K562 (cell line): ENCODE measurements around the gene ATRAID. TPM values are rescaled to one million over a fixed set of nuclear protein-coding genes. Genes with fewer than 3 reads are reported as not detected.

Experiments
- ARID2 ChIP-seq: fragments of 450-650 bp; IDR thresholded peaks from 2 replicates; pipeline ENCODE4 v1.6.1; 2017; ENCODE audit warnings: antibody characterized with exemption, mild to moderate bottlenecking
- ATF1 ChIP-seq, 2 experiments: fragments of 450-650 bp in 1 of 2; IDR thresholded peaks; 2 replicates each; pipeline ENCODE4 v1.6.1; 2016; ENCODE audit warnings: missing compliant biosample characterization in 1 of 2, missing genetic modification characterization in 1 of 2
- CBX8 ChIP-seq: fragments of 200-600 bp; sonication (generic); IDR thresholded peaks from 2 replicates; pipeline ENCODE4 v1.6.1; 2012; ENCODE audit warnings: borderline replicate concordance, mixed run types, low read depth, mild to moderate bottlenecking, moderate library complexity, mixed read lengths, low read length, control low read depth, inconsistent platforms; ENCODE audit not compliant: poor library complexity, severe bottlenecking; ENCODE audit errors: extremely low read depth
- CHD1 ChIP-seq: fragments of 200-600 bp; sonication (generic); IDR thresholded peaks from one replicate; pipeline ENCODE4 v1.6.1; 2012; ENCODE audit warnings: mild to moderate bottlenecking, moderate library complexity, low read length, inconsistent platforms
- CTBP1 ChIP-seq: fragments of 450-650 bp; IDR thresholded peaks from 2 replicates; pipeline ENCODE4 v1.6.1; 2016; ENCODE audit warnings: borderline replicate concordance
- ELF1 ChIP-seq: fragments of 200-800 bp; sonication (Bioruptor generic); IDR thresholded peaks from 2 replicates; pipeline ENCODE4 v1.6.1; 2016; ENCODE audit warnings: missing genetic modification characterization, missing compliant biosample characterization
- ESRRA ChIP-seq: fragments of 450-650 bp; IDR thresholded peaks from 2 replicates; pipeline ENCODE4 v1.6.1; 2014; ENCODE audit warnings: low read depth, mild to moderate bottlenecking, moderate library complexity, borderline replicate concordance
- GABPB1 ChIP-seq: sonication (generic); formaldehyde crosslinking; IDR thresholded peaks from 2 replicates; pipeline ENCODE4 v1.8.0; 2022; ENCODE audit warnings: mild to moderate bottlenecking, missing genetic modification reagents
- HCFC1 ChIP-seq: IDR thresholded peaks from 2 replicates; pipeline ENCODE4 v1.6.1; 2012; ENCODE audit warnings: low read depth, low read length, improper control_type of control experiment
- JUND ChIP-seq, 2 experiments: IDR thresholded peaks; 2 replicates in 1 of 2; 3 replicates in 1 of 2; pipeline ENCODE4 v1.6.1; 2011; ENCODE audit warnings: borderline replicate concordance in 2 of 2, low read depth in 2 of 2, low read length in 2 of 2, improper control_type of control experiment in 1 of 2, missing biosample characterization in 1 of 2, missing genetic modification characterization in 1 of 2, missing genetic modification reagents in 1 of 2
- NR2C1 ChIP-seq, 2 experiments: fragments of 450-650 bp; IDR thresholded peaks; 2 replicates each; pipeline ENCODE4 v1.6.1; 2017; ENCODE audit warnings: mild to moderate bottlenecking in 2 of 2, antibody characterized with exemption in 1 of 2, inconsistent platforms in 1 of 2, missing compliant biosample characterization in 1 of 2, missing genetic modification characterization in 1 of 2
- POLR2G ChIP-seq: fragments of 200-400 bp; formaldehyde crosslinking; IDR thresholded peaks from 2 replicates; pipeline ENCODE4 v1.6.1; 2017; ENCODE audit warnings: low read depth, mild to moderate bottlenecking, antibody characterized with exemption, low read length, moderate library complexity
- SMC3 ChIP-seq: conservative IDR thresholded peaks from 2 replicates; pipeline ENCODE4 v1.6.1; 2011; ENCODE audit warnings: low read depth, low read length, improper control_type of control experiment; ENCODE audit not compliant: insufficient read depth
- SRF ChIP-seq, 2 experiments: fragments of 250-450, 450-650 bp in 1 of 2; sonication (Bioruptor Pico) in 1 of 2; sonication (generic) in 1 of 2; formaldehyde crosslinking; IDR thresholded peaks; 2 replicates each; pipeline versions ENCODE4 v1.5.0 to v1.5.1; 2020 to 2022; ENCODE audit warnings: mild to moderate bottlenecking in 1 of 2, missing genetic modification reagents in 1 of 2
- TCF3 ChIP-seq: sonication (generic); formaldehyde crosslinking; IDR thresholded peaks from 2 replicates; pipeline ENCODE4 v1.4.0; 2020; ENCODE audit warnings: mild to moderate bottlenecking, missing genetic modification reagents
- ZBTB7A ChIP-seq: IDR thresholded peaks from 2 replicates; pipeline ENCODE4 v1.6.1; 2011; ENCODE audit warnings: low read depth, mild to moderate bottlenecking, low read length, moderate library complexity, borderline replicate concordance; ENCODE audit not compliant: control insufficient read depth
- ZNF398 ChIP-seq: fragments of 250-450 bp; sonication (Bioruptor Pico); IDR thresholded peaks from 2 replicates; pipeline ENCODE4 v1.8.0; 2021; ENCODE audit warnings: moderate library complexity, mild to moderate bottlenecking, inconsistent platforms
- ZNF707 ChIP-seq: fragments of 250-450 bp; sonication (Bioruptor Pico); conservative IDR thresholded peaks from 2 replicates; pipeline ENCODE4 v1.8.0; 2022; ENCODE audit warnings: inconsistent platforms, mild to moderate bottlenecking, moderate library complexity
- polyA plus RNA-seq, 8 experiments: library from polyadenylated mRNA; depleted of rRNA in 4 of 8; stranded (reverse) in 5 of 8; unstranded in 3 of 8; fragments of >200 nt; fragmentation: Nextera tagmentation in 2 of 8; fragmentation: Illumina TruSeq in 1 of 8; extraction: Ambion mirVana in 2 of 8; extraction: Trizol in 1 of 8; gene quantifications; 2 replicates each; pipeline versions ENCODE4 v1.2.1 to v1.2.3, GENCODE V29; 2011 to 2014; ENCODE audit warnings: inconsistent platforms in 1 of 8, missing spikeins in 1 of 8
- total RNA-seq, 7 experiments: library from RNA; depleted of rRNA in 6 of 7; stranded (reverse); fragments of >200 nt in 6 of 7; fragmentation: Illumina TruSeq in 2 of 7; extraction: Trizol in 2 of 7; gene quantifications; 2 replicates each; pipeline versions ENCODE4 v1.2.1 to v1.2.3, GENCODE V29; 2011 to 2021; ENCODE audit warnings: low replicate concordance in 1 of 7
- TF ChIP-seq, protein P1 (sequence below): fragments of 200-800 bp; sonication (Bioruptor generic); IDR thresholded peaks from 2 replicates; pipeline ENCODE4 v1.6.1; 2017; ENCODE audit warnings: missing genetic modification characterization, missing compliant biosample characterization

Gene ATRAID
- total and polyA plus RNA-seq, 9 of the 15 experiments (the other 6 are each of a cell fraction or from before 2014, with no cell fraction given), result 70.2 to 187 (median 108) TPM

DNA sequence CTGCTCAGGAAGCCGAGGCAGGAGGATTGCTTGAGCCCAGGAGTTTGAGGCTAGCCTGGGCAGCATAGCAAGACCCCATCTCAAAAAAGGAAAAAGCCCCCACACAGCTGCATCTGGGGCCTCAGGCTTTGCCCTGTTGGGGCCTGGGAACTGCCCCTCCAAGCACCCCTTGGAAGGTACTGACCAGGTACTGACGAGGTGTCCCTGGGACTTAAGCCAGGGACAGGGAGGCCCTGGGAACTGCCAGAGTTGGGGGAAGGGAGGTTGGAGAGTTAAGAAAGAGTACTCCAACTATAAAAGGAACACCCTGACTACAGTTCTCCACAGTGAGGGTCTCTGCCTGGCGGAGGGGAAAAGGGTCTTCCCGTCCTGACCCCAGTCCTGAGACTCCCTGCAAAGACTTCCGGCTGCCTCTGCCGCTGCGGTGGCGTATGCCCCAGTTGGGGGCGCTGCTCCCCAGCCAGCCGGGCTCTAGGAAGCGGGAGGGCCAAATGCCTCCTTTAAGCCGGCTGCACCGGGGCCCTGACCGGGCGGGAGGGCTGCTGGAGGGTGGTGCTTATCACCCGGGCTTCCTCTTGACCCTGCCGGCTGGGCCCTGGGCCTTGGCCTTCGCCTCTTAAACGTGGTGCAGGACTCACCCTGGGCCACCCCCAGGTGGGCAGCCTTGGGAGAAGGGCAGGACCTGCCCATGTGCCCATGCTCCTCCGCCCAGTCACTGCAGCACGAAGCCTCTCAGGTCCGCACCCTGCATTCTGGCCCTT lies 38.2 kb downstream of the ATRAID start (continued):
- no peak for TF ChIP-seq ZNF398 (CRISPR knock-in tag)
- no peak for TF ChIP-seq CBX8
- TF ChIP-seq ESRRA, result peak; percentile 67; the same call in 1 of the 2 replicates
- 0 out of 2 replicates have a peak, but pooled peaks have one; percentile 23 for TF ChIP-seq TCF3 (CRISPR knock-in tag)
- TF ChIP-seq NR2C1 (IDR thresholded peaks at IDR 0.05), result peak; percentile 51; the same call in 1 of the 2 replicates
- TF ChIP-seq NR2C1 (tag; IDR thresholded peaks at IDR 0.05), result peak; percentile 42; the same call in 1 of the 2 replicates
- TF ChIP-seq ATF1 (CRISPR knock-in tag; IDR thresholded peaks at IDR 0.05), result no peak
- TF ChIP-seq ATF1 (tag; IDR thresholded peaks at IDR 0.05), result peak; percentile 38; the same call in 1 of the 2 replicates
- TF ChIP-seq POLR2G, result peak; percentile 69
- peak; percentile 64; the same call in 1 of the 2 replicates for TF ChIP-seq JUND (IDR thresholded peaks at IDR 0.05; ENCODE audit: borderline replicate concordance, low read depth, low read length)
- peak; percentile 23; the same call in 1 of the 3 replicates for TF ChIP-seq JUND (tag; IDR thresholded peaks at IDR 0.05; ENCODE audit: borderline replicate concordance, low read depth, low read length)
- peak; percentile 52; the same call in 1 of the 2 replicates for TF ChIP-seq ZBTB7A
- peak; percentile 88 for TF ChIP-seq GABPB1
- peak; percentile 87 for TF ChIP-seq ELF1 (tag)
- peak; percentile 49; the same call in 1 of the 2 replicates for TF ChIP-seq HCFC1
- TF ChIP-seq SMC3, result peak; percentile 92
- TF ChIP-seq CHD1, result no peak
- TF ChIP-seq, protein P1, sequence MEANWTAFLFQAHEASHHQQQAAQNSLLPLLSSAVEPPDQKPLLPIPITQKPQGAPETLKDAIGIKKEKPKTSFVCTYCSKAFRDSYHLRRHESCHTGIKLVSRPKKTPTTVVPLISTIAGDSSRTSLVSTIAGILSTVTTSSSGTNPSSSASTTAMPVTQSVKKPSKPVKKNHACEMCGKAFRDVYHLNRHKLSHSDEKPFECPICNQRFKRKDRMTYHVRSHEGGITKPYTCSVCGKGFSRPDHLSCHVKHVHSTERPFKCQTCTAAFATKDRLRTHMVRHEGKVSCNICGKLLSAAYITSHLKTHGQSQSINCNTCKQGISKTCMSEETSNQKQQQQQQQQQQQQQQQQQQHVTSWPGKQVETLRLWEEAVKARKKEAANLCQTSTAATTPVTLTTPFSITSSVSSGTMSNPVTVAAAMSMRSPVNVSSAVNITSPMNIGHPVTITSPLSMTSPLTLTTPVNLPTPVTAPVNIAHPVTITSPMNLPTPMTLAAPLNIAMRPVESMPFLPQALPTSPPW (CRISPR knock-in tag), result peak; percentile 70
- TF ChIP-seq CTBP1, result peak; percentile 49; the same call in 1 of the 2 replicates
- TF ChIP-seq ARID2, result peak; percentile 61; the same call in 1 of the 2 replicates
- TF ChIP-seq ZNF707 (CRISPR knock-in tag), result no peak
- TF ChIP-seq SRF (CRISPR knock-in tag; IDR thresholded peaks at IDR 0.05), result 0 out of 4 replicates have a peak, but pooled peaks of 1 of the 2 experiments have one; percentile 52
